Suprapubic skin (tissue), 4 donors: ENCODE measurements around the gene LARP1.

ENCODE experiments used
- EP300 ChIP-seq: sonication (generic); formaldehyde crosslinking; IDR thresholded peaks from one replicate; pipeline ENCODE4 v1.6.1; 2017; ENCODE audit warnings: antibody characterized with exemption
- POLR2A ChIP-seq, 2 donors: fragments of 450-650 bp; IDR thresholded peaks; one replicate each; pipeline ENCODE4 v1.6.1; 2017; ENCODE audit warnings: antibody characterized with exemption in 2 of 2, mild to moderate bottlenecking in 2 of 2, moderate library complexity in 2 of 2
- POLR2AphosphoS5 ChIP-seq, 3 donors: sonication (generic); formaldehyde crosslinking; IDR thresholded peaks; one replicate each; pipeline ENCODE4 v1.6.1; 2017; ENCODE audit warnings: antibody characterized with exemption in 3 of 3
- TF ChIP-seq, protein P1 (sequence below), 2 donors: fragments of 200-600 bp in 1 of 2; fragments of 450-650 bp in 1 of 2; sonication (generic) in 1 of 2; IDR thresholded peaks; one replicate each; pipeline ENCODE4 v1.5.1; 2016 to 2019; ENCODE audit warnings: antibody characterized with exemption in 2 of 2, mild to moderate bottlenecking in 1 of 2, moderate library complexity in 1 of 2

GRCh38 chr5:154866841-154867240, 111.7 kb downstream of the LARP1 start:
- TF ChIP-seq, protein P1, sequence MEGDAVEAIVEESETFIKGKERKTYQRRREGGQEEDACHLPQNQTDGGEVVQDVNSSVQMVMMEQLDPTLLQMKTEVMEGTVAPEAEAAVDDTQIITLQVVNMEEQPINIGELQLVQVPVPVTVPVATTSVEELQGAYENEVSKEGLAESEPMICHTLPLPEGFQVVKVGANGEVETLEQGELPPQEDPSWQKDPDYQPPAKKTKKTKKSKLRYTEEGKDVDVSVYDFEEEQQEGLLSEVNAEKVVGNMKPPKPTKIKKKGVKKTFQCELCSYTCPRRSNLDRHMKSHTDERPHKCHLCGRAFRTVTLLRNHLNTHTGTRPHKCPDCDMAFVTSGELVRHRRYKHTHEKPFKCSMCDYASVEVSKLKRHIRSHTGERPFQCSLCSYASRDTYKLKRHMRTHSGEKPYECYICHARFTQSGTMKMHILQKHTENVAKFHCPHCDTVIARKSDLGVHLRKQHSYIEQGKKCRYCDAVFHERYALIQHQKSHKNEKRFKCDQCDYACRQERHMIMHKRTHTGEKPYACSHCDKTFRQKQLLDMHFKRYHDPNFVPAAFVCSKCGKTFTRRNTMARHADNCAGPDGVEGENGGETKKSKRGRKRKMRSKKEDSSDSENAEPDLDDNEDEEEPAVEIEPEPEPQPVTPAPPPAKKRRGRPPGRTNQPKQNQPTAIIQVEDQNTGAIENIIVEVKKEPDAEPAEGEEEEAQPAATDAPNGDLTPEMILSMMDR (IDR thresholded peaks at IDR 0.05) = no peak
- TF ChIP-seq POLR2A (IDR thresholded peaks at IDR 0.05) (no peak), EP300 (no peak), POLR2AphosphoS5 (IDR thresholded peaks at IDR 0.05) (no peak)
